Fibroblast of pulmonary artery (primary cell): Measurements from ENCODE around the gene ZRANB2.
A peak's percentile ranks its signal among the peaks of the same experiment; 100 is the strongest.

Source experiments
- DNase-seq: peaks from one replicate; pipeline ENCODE4 v3.0.0-alpha.2; 2010; ENCODE audit warnings: low read depth
- H3K4me3 ChIP-seq: replicated peaks from 2 replicates; pipeline ENCODE4 v1.5.1; 2011; ENCODE audit warnings: low read depth, mild to moderate bottlenecking, control low read depth, low read length, moderate library complexity
- CTCF ChIP-seq: IDR thresholded peaks from 2 replicates; pipeline ENCODE4 v1.5.1; 2011; ENCODE audit warnings: mild to moderate bottlenecking, control low read depth, low read length, inconsistent platforms; ENCODE audit errors: missing control alignments

ZRANB2 gene

GRCh38 chr1:71018791-71019190, 62.0 kb downstream of the ZRANB2 start:
- no peak for TF ChIP-seq CTCF
- no peak overlapping the region for H3K4me3 ChIP-seq

GRCh38 chr1:71015745-71016144, 65.1 kb downstream of the ZRANB2 start:
- no peak for DNase-seq
- TF ChIP-seq CTCF = no peak
- H3K4me3 ChIP-seq = no peak overlapping the region

More at GRCh38 chr1:71018791-71019190, 62.0 kb downstream of the ZRANB2 start:
- DNase-seq = no peak

GRCh38 chr1:71014178-71014579, 66.7 kb downstream of the ZRANB2 start:
- no peak overlapping the region for H3K4me3 ChIP-seq
- peak; percentile 7 for DNase-seq
- no peak for TF ChIP-seq CTCF
